EH (cell line): ENCODE data around the gene ITPKB.
"Not testable (repeated sequence)": the region's sequence is repeated elsewhere in the genome, so short reads cannot be mapped to it uniquely, and the experiment has no call there.

Source experiments
- DNase-seq: peaks from one replicate; pipeline ENCODE4 v3.0.0-alpha.2; 2015; ENCODE audit warnings: low read depth

ITPKB gene

DNA sequence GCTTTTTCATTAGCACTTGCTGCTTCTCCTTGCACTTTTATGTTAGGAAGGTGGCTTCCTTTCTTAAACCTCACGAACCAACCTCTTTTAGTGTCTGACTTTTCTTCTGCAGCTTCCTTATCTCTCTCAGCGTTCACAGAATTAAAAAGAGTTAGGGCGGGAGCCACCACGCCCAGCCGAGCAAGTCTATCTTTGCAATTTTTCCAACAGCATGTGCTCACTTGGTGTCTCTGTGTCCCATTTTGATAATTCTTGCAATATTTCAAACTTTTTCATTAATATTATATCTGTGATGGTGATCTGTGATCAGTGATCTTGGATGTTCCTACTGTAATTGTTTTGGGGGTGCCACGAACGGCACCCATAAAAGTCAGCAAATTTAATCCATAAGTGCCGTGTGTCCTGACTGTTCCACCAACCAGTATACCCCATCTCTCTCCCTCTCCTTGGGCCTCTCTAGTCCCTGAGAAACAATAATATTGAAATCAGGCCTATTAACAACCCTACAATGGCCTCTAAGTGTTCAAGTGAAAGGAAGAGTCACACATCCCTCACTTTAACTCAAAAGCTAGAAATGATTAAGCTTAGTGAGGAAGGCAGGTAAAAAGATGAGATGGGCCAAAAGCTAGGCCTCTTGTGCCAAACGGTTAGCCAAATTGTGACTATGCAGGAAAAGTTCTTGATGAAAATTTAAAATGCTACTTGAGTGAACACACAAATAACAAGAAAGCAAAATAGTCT, 15.9 kb upstream of the ITPKB start:
- DNase-seq, result no peak

DNA sequence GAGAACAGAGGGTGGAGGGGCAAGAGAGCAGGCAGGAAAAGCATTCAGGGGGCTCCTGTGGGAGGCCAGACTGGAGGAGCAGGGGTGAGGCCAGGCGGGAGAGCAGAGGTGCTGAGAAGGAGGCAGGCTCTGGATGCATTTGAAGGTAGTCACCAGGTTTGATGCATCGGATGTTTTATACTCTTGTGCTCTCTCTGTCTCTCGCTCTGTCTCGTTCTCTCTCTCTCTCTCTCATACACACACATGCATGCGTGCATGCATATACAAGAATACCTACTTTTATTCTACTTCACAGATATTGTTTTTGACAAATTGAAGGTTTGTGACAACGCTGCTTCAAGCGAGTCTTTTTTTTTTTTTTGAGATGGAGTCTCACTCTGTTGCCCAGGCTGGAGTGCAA, 15.0 kb upstream of the ITPKB start:
- no peak for DNase-seq

DNA sequence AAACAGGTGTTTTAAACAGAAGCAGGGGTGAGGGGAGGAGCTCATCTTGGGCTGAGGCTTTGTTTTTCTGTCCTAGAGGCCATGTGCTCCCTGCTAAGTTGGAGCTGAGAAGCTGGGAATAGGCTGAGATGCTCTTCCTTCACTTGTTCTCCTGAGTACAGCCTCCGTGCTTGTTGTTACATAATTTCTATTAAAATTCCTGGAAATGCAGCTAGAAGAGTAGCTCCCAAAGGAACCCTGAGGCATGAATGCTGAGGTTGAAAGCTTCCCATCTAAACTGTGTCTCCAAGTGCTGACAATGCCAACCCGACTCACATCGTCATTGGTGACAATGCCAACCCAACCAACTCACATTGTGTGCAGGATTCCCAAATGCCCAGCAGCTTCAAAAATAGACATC, 12.6 kb upstream of the ITPKB start:
- no peak for DNase-seq

DNA sequence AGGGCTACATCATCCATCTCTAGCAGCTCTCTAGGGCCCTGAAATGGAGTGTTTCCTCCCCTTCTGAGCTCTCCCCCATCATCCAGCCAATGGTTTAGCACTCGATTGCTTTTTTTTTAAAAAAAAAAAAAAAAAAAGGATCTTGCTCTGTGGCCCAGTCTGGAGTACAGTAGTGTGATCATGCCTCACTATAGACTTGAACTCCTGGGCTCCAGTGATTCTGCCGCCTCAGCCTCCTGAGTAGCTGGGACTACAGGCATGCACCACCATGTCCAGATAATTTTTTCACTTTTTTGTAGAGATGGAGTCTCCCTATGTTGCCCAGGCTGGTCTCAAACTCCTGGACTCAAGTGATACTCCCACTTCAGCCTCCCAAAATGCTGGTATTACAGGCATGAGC, 12.1 kb upstream of the ITPKB start:
- DNase-seq, result no peak

DNA sequence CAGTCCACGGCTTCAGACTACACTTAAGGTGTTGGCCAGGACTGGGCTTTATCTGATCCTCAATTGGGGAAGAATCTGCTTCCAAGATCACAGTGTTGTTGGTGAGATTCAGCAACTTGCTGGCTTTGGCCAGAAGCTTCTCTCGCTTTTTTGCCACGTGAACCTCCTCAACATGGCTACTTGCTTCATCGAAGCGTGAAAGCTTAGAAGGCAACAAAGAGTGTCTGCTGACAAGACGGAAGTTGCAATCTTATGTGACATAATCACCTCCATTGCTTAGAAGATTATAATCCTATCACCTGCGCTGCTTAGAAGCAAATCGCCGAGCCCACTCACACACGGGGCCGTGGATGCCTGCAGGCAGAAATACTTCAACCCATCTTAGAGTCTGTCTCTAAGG, 10.4 kb upstream of the ITPKB start:
- no peak for DNase-seq

DNA sequence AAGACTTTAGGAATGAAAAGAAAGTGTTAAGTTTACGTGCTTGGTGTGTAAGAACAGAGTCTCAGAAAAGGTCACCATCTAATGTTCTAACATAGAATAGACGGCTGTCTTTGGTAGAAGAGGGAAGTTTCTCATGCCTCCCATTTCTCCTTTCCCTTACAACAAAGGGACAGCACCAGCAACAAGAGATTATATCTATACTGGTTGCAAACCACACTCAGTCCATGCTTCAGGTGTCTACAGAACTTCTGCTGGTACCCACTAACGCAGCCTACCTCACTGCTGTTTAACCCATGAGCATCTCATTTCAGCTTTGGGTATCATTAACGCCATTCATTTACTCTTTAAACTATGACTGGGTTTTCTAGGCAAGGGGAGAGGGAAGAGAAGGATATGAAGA, 9.2 kb upstream of the ITPKB start:
- DNase-seq, result no peak

DNA sequence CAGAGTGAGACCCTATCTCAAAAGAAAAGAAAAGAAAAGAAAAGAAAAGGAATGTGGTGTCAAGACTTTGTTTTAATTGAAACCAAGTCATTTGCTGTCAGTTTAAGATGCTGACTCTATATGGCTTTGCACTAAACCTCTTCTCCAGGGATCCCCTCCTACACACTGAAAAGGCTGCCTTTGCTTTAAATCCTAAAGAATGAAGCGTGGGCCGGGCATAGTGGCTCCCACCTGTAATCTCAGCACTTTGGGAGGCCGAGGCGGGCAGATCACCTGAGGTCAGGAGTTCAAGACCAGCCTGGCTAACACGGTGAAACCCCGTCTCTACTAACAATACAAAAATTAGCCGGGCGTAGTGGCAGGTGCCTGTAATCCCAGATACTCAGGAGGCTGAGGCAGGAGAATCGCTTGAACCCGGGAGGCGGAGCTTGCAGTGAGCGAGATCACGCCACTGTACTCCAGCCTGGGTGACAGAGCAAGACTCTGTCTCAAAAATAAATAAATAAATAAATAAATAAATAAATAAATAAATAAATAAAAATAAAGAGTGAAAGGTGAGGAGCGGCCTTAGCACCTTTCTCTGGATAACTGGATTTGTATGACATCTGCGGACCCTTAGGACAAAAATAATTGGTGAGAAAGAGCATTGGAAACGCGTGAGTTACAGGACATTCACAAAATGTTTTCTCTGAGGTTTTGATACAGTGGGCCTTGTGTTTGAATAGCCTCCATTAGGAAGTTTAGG, 8.6 kb upstream of the ITPKB start:
- DNase-seq, result not testable (repeated sequence)

DNA sequence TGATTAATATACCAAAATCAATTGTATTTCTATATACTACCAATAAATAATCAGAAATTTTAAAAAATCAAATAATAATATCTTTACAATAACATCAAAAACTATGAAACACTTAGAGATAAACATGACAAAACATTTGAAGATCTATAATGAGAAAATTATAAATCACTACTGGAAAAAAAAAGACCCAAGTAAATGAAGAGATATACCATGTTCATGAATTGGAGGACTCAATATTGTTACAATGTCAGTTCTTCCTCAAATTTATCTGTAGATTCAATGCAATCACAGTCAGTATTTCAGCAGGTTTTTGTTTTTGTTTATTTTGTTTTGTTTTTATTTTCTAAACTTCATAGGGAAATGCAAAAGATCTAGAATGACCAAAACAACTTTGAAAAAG, 4.2 kb upstream of the ITPKB start:
- DNase-seq, result no peak

DNA sequence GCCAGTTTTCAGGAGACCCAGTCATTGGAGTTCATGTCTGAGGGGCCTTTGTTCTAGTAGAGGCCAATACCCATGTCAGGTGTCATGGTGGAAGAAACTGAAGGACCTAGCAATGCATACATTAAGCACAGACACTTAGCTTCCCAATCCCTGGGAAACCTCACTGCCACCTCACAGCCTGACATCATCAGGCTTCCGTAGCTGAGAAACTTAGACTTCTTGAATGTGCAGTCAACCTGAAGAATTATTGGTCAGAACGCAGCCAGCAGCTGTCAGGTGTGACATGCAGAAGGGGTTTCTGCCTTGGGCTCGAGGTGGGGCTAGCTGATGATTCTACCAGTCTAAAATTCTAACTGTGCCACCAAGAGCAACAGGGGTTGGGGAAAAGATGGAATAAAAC, 1.9 kb upstream of the ITPKB start:
- no peak for DNase-seq

DNA sequence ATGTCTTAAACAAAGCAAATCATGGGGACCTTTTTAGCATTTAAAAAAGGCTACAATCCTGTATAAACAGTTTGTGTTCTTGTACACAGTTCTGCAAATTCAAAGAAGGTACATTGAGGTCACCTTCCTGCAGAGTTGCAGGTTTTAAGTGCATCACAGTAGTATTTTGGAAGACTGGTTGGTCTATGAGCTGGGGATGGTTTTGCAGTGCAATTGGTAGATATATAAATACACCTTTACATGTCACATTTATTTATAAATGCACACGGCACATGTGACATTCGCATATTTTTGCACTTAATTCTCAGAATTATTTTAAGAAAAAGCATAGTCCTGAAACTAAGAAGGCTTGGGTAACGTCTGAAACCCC, 599 bp upstream of the ITPKB start:
- DNase-seq, result no peak

DNA sequence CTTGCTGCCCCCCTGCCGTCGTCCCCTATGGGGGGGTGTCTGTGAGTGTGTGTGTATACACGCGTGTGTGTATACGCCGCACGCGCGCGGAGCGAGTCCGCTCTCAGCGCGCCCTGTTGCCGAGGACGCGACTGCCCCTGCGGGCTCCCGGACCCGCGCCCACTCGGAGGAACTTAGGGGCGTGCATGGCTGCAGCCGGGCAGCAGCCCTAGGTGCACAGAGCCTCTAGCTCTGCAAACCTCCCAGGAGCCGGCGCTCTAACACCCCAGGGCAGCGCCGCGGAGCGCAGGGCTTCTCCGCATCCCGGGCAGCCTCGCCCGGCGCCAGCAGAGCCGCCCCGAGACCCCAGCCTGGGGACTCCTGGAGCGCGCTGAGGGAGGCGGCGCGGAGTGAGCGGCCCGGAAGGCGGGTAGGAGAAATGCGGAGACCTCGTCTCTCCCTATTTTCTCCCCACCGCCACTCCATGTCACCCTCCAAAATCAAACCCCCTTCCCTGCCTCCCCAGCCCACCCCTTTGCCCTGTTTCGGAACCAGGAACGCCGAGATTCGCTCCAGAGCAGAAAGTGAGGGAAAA, 574 bp downstream of the ITPKB start:
- peak; percentile 48 for DNase-seq

DNA sequence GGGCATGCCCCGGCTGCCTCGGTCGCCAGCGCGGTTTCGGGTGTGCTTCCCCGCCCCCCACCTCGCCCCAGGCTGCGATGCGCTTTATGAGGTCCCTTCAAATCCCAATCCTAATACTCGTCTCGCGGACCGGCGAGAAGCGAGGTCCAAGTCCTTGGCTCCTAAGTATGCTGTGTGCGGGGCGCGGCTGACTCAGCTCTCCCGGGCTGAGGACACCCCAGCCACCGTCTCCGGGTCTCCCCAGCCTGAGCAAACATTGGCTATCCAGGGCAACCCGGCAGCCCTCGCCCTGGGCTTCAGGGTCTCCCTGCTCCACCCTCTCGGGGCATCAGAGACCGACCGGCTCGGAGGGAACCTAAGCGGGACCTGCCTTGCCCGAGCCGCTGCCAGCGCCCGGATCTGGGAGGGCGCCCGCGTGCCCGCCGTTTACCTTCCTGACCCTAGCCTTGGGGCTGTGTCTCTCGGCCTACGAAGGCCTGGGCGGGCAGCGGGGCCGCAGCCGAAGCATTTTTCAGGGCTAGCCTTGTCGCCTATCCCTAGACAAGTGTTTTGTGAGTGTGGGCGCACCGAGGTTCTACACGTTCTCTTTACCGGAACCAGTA, 1.2 kb downstream of the ITPKB start:
- peak; percentile 51 for DNase-seq

DNA sequence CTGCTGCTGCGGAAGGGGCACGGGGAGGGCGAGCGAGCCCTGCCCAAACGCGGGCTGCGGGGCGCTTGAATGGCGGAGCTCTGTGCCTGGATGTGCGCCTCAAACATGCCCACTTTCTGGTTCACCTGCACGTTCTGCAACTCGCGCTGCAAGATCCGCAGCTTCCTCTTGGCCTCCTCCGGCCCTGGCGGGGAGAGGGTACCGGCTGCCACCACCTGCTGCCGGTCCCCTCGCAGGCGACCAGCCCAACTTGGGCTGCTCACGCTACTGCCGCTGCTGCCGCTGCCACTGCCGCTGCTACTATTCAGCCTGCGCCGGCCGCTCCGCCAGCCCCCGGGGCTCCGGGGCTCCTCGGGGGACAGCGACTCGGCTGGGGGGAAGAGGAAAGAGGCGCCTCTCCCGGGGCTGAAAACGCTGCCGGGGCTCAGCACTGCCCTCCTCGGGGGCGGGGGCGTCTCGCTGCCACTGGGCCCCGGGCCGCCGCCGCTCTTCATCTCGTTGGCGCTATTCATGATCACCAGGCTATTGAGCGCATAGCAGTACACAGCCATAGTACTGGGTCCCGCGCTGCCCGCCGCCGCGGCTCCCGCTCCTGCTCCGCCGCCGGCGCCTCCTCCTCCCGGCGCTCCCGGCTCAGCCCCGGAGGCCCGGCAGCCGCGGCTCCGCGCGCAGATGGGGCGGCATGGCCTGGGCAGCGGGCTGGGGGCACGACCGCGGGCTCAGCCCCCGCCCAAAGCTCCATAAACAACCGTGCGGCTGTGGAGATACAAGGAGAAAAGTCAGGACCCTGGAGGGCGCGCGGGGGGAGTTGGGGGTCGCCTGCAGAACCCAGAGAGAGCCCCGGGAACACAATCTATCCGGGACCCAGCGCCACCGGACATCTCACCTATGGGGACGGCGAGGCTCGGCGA, 1.9 kb downstream of the ITPKB start:
- DNase-seq, result peak; percentile 49

DNA sequence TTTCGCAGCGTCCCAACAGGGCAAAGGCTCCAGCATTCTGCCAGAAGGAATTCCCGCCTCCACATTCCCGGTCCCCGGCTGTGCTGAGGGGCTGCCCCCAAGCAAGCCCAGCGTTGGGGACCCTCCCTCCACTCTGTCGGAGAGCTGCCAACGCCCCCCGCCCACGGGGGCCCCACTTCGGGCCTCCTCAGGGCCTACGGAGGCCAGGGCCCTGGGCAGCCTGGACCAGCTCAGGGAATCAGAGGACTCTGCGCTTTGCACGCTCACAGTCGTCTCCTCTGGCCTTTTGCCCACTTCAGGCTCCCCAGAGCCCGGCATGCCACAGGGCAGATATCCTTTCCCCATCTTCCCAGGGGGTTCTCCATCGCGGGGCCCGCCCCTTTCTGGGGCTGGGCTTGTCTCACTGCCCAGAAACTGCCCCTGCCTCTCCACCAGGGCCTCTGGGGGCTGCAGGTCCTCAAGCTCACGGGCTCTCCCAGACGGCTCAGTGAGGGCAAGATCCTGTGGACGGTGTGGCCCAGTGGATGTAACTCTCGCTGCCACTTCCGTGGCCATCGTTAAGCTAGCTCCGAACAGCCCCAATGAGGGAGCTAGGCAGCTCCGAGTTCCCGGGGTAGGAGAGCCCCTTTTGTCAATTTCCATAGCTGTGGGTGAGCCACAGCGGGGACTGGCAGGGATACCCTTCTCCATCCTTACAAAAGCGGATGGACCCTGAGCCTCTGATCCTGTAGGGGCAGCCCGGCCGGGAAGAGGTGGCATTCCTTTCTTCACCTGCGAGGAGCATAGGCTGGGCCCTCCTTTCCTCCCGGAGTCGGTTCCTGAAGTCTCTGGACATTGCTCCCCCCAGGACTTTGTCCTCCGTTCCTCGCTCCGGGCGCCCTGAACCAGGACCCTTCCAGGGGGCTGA, 2.8 kb downstream of the ITPKB start:
- DNase-seq, result no peak

DNA sequence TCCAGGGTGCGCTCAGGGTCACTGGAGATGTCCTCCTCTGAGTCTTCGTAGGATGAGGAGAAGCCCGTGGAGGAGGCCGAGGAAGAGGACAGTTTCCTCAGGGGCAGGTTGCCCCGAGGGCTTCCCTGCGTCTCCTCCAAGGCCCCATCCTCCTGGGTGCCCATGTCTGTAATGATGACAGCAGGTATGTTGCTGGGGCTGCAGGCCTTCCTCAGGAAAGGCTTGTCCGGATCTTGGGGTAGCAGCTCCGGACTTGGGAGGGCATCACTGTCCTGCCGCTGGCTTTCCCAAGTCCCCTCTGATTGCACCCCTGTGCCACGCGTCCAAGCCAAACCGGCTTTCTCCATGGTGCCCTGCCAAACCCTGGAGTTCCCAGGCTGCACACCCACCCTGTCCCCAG, 3.5 kb downstream of the ITPKB start:
- DNase-seq, result no peak

DNA sequence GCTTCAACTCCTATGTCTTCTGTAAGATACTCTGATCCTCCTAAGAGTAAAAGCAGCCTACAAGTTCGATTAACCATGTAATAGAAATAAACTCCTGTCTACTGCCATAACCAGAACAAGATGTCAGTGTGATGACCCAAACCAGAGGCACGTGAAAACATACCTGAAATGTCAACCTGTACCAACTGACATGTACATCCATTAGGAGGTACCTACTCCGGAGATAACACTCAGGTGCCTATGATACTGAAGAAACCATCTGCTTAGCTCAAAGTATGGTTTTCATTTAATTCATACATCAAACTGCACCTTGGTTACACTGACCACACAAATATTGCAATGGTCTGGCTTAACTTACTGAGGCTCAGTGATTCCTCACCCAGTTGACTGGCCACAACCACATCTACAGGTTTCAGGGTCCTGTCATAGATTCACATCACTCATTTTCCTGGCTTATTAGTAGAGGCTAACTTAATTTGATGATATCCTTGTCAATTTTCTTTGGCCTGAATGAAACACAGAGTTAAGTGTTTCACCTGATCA, 4.4 kb downstream of the ITPKB start:
- DNase-seq, result no peak

DNA sequence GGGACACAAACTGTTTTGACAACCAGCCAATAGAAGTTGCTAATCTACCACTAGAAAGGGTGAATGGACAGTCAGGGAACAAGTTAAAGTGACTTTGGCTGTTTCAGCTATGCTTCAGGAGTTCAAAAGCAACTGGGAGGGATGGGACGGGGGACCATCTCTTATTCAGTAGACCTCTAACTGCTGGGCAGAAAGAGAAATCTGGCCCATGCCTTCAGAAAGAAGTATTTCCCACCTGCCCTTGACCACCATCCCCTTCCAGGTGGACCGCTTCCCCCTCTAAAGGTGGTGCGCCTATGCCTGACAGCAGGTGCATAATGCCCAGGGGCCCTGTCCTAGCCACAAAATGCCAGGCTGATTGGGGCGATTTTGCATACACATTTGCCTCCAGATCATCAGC, 5.2 kb downstream of the ITPKB start:
- DNase-seq, result no peak

DNA sequence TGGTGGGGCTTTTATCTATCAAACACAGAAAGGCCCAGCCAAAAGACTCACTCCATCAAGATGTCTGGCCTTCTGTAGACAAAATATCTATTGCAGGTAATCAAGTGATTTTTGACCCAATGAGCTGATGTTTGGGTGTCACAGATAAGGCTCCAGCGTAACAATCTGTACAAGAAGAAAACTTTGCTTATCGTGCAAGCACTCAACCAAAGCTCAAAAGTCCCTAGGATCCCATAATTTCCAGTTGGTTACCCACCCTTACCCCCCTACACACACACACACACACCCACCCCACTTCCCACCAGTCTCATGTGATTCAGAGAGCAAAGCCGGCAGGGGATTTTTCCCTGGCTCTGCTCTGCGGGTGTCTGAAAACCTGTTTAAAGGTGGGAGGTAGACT, 5.8 kb downstream of the ITPKB start:
- no peak for DNase-seq

DNA sequence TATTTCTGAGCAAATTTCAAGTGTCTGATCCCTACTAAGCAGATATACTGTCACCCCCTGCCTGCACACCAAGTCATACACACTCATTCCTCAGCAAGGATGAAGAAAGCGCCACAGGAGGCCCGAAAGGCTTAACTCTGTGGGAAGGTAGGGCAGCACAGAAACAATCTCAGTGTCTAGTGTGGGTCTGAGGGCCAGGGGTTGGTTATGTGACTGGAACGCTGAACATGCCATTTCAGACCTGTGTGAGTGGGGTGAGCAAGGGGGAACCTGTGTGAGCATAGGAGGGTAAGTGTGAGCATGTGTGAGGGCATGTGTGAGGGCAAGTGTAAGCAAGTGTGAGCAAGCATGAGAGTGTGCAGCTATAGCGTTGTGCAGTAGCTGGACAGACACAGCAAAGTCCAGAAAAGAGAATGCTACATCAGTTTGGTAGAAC, 6.2 kb downstream of the ITPKB start:
- no peak for DNase-seq

DNA sequence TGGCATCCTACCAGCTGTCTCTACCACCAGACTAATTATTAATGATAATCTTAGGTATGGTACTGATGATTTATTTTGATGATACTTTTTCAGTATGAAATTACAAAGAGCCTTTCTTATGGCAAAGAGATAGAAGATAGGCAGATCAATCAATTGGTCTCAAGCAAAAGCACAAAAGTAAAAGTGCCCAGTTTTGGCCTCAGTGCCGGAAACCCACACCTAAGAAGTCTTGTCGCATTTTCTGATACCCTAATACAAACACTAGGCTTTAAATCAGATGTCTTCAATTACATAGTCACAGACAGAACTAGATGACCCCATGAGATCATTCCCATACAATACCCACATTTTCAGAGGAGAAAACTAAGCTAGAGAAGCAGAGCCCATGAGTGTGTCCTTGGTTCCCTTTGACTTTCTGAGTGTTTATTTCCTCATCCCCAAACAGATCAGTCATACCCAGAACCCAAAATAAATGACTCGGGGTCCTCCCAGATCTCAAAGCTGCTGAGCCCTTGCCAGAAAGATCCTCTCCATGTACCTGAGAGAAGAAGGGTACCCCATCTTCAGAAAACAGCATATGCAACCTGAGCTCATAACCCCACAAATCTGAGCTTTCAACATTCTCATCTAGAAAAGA, 7.7 kb downstream of the ITPKB start:
- no peak for DNase-seq
